HG02678 (cell line): ENCODE data around the gene OSBPL7.

ENCODE experiments used
- ATAC-seq: cut with Tn5 transposase; IDR thresholded peaks from one replicate; pipeline ENCODE4 v1.9.1; 2021; ENCODE audit warnings: mild to moderate bottlenecking, moderate library complexity; ENCODE audit not compliant: unreplicated experiment

OSBPL7 gene

DNA sequence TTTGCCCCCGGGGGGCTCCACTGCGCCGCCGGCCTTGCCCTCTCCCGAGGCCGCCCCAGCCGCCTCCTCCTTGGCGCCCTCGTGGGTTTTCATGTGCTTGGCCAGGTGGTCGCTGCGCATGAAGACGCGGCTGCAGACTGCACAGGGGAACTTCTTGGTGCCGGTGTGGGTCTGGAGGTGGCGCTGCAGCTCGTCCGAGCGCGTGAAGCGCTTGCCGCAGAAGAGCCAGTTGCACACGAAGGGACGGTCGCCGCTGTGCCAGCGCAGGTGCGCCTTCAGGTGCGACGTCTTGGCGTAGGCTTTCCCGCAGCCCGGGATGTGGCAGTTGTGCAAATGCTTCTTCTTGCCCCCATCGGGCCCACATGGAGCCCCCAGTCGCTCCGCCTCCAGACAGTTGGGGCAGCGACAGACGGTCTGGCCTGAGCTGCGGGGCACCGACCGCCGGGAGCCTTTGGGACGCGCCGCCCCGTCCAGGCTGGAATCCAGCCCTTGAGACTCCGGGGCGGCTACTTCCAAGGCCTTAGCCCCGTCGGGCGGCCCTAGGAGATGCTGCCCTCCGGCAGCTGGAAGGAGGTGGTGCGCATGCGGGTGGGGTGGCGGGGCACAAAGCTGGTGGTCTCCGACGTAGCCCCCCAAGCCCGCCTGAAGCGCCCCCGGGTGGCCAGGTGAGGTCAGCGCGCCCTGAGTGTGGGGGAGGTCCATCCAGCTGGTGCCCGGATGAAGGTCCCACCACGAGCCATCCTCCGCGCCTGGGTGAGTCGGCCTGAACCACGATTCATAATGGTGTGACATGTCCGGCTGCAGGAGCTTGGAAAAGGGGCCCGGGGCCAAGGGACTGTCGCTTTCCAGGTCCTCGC is 26.0 kb upstream of the OSBPL7 start:
- no peak for ATAC-seq

DNA sequence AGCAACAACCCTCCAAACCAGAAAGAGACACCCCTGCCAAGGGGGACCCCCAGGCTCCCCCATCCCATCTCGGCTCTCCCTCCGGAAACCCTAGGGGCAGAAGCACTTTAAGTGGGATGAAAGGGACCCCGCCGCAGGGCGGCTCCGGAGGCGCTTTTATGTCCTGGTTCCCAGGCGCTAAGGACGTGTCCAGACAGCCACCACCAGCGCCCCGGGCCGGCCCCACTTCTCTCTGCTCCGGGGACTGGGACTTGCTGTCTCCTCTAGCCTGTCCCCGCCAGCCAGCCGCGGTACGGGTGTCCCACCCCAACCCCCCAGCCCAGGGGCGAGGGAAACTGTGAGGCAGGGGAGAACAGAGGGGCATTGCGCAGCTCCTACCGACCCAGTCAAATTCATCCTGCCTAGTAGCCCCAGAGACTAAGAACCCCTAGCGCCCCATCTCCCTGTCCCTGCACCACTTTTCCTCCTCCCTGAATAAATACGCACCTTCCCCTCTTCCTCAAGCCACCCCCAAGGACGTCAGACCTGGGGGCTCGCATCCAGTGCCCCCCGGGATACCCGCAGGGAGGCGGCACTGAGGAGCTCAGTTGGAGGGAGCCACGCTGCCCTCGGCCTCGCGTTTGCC is 25.2 kb upstream of the OSBPL7 start:
- ATAC-seq = no peak

DNA sequence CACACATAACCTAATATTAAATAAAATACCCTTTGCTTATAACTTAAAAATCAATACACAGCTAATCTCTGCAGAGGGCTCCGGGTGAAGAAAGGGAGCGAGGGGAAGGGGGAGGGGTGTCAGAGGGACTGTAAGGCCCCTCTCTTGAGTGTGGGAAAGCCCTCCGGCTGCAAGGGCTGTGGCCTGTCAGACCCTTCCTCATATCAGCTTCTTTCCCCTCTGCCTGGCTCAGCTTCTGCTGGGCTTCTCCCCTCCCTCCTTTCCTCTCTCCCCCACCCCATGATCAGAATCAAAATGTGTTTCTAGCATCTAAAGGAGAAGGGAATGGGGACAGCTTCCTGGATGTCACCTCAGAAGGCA is 24.1 kb upstream of the OSBPL7 start:
- ATAC-seq = no peak

DNA sequence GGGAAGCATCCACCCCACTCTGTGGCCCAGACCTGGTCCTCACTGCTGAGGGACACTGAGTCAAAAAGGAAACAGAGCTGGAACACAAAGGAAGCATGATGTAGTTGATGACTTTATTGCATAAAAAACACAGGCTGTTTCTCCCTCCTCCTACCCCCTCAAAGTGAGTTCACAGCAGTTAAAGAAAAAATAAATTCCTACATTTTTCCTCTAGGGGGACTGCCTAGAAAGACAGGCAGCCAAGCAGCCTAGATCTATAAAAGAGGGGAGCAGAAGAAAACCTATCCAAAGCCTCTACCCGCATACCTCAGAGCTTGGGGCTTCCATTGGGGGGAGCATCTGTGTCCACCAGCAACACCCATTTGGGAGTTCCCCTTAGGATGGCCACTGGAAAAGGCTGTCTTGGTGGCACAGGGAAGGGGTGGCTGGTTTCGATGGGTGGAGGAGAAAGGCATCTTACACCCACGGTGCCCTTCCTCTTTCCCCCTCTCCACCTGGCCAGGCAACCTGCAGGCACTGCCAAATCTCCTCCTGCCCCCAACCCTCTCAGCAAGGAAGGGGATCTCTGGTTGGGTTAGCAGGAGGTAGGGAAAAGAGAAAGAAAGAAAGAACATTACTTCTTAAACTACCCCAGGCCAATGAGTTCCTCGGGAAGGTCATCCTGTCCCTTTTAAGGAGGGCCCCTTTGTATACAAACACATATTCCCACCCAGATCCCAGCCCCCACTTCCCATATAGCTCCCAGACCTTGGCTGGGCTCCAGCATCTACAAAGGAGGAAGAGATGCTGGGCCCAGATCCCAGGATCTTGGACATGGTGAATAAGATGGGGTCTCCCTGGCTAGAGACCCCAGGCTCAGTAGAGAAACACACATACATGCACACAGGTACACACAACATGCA is 23.5 kb upstream of the OSBPL7 start:
- ATAC-seq = no peak

DNA sequence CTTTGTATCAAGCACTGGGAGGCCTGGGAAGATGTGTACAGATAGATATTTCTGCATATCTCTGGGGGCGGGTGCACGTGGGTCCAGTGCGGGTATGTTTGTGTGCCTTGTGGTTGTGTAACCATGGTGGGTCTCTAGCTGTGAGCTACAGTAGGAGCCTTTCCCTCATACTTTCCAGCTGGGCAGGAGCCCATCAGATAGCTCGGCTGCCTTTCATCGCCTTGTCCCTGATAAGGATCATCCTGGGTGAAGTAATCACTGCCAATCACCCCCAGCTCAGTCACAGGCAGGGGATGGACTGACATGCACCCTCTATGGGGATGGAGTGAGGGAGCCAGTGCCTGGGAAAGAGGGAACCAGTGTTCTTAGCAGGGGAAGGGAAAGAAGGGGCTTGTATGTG is 22.6 kb upstream of the OSBPL7 start:
- no peak for ATAC-seq

GRCh38 chr17:47843391-47843730 is 21.8 kb upstream of the OSBPL7 start:
- no peak for ATAC-seq

DNA sequence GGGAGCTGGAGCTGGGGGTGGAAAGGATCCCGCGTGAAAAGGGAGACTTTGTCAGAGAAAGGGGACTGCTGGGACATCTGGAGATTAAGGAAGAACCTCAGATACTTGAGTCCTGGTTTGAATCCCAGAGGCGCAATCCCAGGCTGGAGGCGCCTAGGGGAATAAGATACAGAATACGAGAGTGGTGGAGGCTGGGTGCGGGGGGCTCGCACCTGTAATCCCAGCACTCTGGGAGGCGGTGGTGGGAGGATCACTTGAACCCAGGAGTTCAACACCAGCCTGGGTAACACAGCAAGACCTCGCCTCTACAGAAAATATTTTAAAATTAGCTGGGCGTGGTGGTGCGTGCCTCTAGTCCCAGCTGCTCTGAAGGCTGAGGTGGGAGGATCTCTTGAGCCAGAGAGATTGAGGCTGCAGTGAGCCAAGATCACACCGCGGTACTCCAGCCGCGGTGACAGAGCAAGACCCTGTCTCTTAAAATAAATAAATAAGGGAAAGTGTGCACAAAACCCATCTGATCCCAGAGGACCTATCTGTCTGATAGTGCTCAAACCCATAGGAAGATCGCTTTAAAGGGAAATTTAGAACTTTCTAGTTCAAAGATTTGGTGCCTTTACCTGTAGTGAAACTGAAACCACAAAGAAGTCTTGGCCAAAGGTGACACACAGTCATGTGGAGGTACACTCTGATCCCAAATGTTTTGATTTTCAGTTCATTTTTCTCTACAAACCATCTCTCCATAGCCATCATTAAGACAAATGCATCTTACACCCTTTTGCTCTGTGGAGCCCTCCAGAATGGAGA is 20.1 kb upstream of the OSBPL7 start:
- ATAC-seq = no peak

DNA sequence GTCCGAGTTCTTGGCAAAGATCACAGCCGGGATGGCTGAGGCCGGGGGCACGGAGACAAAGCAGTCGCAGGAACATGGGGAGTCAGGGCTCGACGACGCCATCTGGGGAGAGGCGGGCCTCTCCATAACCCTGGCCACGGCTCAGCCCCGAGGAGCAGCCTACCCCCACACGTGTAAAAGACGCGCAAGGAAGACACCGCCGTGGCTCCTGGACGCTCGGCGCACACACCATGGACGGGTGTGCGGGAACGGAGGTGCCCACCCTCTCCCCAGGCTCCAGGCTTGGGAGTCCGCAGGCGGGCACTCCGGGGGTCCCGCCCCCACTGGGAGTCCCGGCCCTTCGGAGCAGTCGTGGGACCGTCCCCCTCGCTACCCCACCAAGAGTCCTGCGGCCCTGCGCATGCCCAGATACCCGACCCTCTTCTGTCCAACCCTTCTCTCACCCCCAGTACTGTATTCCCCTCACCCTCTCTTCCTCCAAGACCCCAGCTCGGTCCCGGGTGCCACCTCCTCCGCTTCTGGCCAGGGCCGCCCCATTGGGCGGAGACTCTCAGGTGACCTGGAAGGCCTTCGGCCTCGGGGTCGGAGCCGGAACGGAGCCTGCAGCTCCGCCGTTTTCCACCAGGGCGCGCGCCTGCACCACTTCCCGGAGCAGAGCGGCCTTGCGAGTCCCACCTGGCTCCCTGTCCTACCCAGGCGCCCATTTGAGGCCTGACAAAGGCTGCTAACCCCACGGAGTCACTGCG is 19.3 kb upstream of the OSBPL7 start, which contains the start of gene SCRN2:
TSS of gene SCRN2 (minus strand) at position 532 of the 746 bp plus-strand sequence. CDS start at position 102, 430 bp downstream.
- peak; percentile 83 for ATAC-seq

- ATAC-seq = no peak
Observed at GRCh38 chr17:47840001-47840741, 18.6 kb upstream of the OSBPL7 start.

DNA sequence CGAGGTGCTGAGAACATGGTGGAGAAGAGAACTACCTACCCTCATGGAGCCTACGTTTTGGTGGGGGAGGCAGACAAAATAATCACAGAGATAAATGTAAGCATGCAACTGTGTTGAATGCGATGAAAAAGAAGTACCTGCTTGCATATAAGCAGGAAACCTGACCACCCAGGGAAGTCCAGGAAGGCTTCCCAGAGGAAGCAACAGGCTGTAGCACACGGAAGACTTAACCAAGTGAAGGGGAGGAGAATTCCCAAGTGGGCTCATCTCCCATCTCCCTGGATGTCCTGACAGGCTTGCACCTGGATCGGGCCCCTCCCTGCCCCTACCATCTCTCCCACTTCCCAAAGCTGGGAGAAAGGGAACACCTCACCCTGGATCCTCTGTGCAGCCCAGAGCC is 17.5 kb upstream of the OSBPL7 start:
- no peak for ATAC-seq

DNA sequence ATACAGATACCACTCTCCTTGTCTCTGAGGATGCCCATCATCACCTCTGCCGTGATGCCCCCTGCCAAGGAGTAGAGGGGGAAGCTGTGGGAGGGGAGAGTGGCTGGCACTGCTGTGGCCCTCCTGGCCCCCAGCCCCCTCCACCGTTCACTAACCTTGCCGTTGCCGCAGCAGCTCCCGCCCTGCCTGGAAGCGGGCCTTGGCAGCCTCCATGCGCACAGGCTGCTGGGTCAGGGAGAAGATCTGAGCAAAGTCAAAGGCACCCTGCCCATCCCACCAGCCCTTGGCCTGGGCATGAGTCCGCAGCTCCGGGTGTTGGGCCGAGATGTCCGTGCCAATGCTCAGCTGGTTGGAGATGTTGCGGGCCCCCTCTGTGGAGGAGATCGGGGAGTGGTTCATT is 17.0 kb upstream of the OSBPL7 start:
- ATAC-seq = no peak

DNA sequence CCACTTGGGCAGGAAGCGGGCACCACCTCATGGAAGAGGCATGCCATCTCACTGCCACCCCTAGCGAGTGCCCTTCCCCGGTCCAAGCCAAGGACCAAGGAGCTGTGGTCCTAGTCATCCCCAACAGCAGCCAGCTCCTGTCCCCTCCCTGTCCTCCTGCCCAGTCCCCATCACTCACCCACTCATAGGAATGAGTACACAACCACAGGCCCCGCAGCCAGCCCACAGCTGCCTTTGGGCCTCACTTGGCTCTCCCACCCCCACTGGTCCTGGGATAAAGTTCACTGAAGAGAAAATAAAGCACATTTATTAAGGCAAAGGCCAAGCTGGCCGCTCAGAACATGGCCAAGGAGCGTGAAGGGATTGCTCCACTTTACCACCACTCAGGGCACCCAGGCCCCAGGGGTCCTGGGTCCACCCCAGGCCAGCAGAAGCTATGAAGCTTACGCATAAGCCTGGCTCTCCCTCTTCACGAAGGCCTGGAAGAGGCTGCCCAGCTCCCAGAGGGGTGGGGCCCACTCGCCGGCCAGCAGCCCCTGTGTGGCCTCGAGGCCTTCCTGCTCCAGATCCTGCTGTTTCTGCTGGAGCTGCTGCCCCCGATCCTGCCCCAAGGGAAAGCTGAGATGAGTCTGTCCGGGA is 15.9 kb upstream of the OSBPL7 start:
- no peak for ATAC-seq

GRCh38 chr17:47836601-47837000 is 15.0 kb upstream of the OSBPL7 start:
- no peak for ATAC-seq

GRCh38 chr17:47834756-47835155 is 13.2 kb upstream of the OSBPL7 start:
- no peak for ATAC-seq

- no peak for ATAC-seq
Observed at GRCh38 chr17:47831934-47832327, 10.3 kb upstream of the OSBPL7 start.

GRCh38 chr17:47831003-47831933 is 9.7 kb upstream of the OSBPL7 start, which contains the start of the genes LRRC46 and MRPL10:
Gene LRRC46 (plus strand): TSS chr17:47831670. CDS start chr17:47831990, 320 bp downstream.
Gene MRPL10 (minus strand): TSS chr17:47831541. CDS start chr17:47831511, 30 bp downstream.
- peak; percentile 93 for ATAC-seq

GRCh38 chr17:47830396-47831002 is 8.9 kb upstream of the OSBPL7 start:
- no peak for ATAC-seq
